Measurements from ENCODE around the gene WSCD1.

DNA sequence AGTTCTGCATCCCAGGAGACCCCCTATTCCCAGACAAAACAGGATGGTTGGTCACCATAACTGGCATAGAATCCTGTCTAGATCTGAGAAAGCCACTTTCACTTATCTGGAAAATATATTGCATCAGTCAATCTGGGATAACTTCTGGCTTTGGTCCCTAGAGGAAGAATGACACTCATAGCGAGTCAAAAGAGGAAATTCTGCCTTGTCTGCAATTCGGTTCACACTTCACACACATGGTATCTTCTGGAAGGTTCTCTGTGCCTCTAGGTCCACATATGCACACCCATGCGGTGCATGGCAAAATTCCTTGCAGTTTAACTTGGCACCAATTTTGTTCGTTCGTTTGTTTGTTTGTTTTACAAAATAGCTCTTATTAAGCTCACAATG is 49.2 kb upstream of the WSCD1 start:
- TF ChIP-seq FOXP2 (optimal IDR thresholded peaks at IDR 0.05; ENCODE audit: borderline replicate concordance, extremely low read depth, extremely low read length, insufficient read depth), result no peak
- no peak for TF ChIP-seq POLR2AphosphoS5 (IDR thresholded peaks at IDR 0.05; ENCODE audit: low read depth, low read length)
